HG03139 (cell line): ENCODE data around the gene ROPN1B.

Source experiments
- ATAC-seq: cut with Tn5 transposase; IDR thresholded peaks from one replicate; pipeline ENCODE4 v1.9.1; 2021; ENCODE audit not compliant: unreplicated experiment

The ROPN1B gene

GRCh38 chr3:126003447-126004190 is 34.6 kb downstream of the ROPN1B start:
- ATAC-seq = no peak

- ATAC-seq = no peak
Measured at GRCh38 chr3:126004217-126004616, 35.2 kb downstream of the ROPN1B start.

- no peak for ATAC-seq
Measured at GRCh38 chr3:126004692-126005091, 35.7 kb downstream of the ROPN1B start.

GRCh38 chr3:126005951-126006350 is 37.0 kb downstream of the ROPN1B start:
- ATAC-seq = no peak

GRCh38 chr3:126008219-126008618 is 39.2 kb downstream of the ROPN1B start:
- no peak for ATAC-seq

GRCh38 chr3:126009181-126009580 is 40.2 kb downstream of the ROPN1B start:
- ATAC-seq = no peak

GRCh38 chr3:126013751-126014156 is 44.8 kb downstream of the ROPN1B start:
- ATAC-seq = no peak

- ATAC-seq = no peak
Measured at GRCh38 chr3:126014252-126014651, 45.3 kb downstream of the ROPN1B start.

- ATAC-seq = no peak
Measured at GRCh38 chr3:126015075-126015474, 46.1 kb downstream of the ROPN1B start.

- no peak for ATAC-seq
Measured at GRCh38 chr3:126016616-126017015, 47.6 kb downstream of the ROPN1B start.

GRCh38 chr3:126017362-126017761 is 48.4 kb downstream of the ROPN1B start:
- no peak for ATAC-seq

GRCh38 chr3:126018545-126018944 is 49.6 kb downstream of the ROPN1B start:
- no peak for ATAC-seq

- no peak for ATAC-seq
Measured at GRCh38 chr3:126018995-126019394, 50.0 kb downstream of the ROPN1B start.

GRCh38 chr3:126019683-126020082 is 50.7 kb downstream of the ROPN1B start:
- no peak for ATAC-seq

- ATAC-seq = no peak
Measured at GRCh38 chr3:126021224-126021623, 52.2 kb downstream of the ROPN1B start.

- ATAC-seq = no peak
Measured at GRCh38 chr3:126021702-126022101, 52.7 kb downstream of the ROPN1B start.

GRCh38 chr3:126022741-126023359 is 53.9 kb downstream of the ROPN1B start:
- ATAC-seq = no peak

- ATAC-seq = no peak
Measured at GRCh38 chr3:126023390-126023789, 54.4 kb downstream of the ROPN1B start.

- ATAC-seq = no peak
Measured at GRCh38 chr3:126024049-126024854, 55.3 kb downstream of the ROPN1B start.

- ATAC-seq = no peak
Measured at GRCh38 chr3:126025116-126025729, 56.2 kb downstream of the ROPN1B start.

GRCh38 chr3:126025862-126026261 is 56.9 kb downstream of the ROPN1B start:
- ATAC-seq = no peak
